CD4-positive, alpha-beta T cell treated with Interleukin-21 for 1 hour (primary cell): Measurements from ENCODE around the gene PTPRA.
A peak's percentile ranks its signal among the peaks of the same experiment; 100 is the strongest.

Experiments used
- DNase-seq: peaks from one replicate; pipeline ENCODE4 v3.0.0-alpha.2; 2020

The PTPRA gene

GRCh38 chr20:2859330-2860121 is 13.8 kb upstream of the PTPRA start:
- no peak for DNase-seq

DNA sequence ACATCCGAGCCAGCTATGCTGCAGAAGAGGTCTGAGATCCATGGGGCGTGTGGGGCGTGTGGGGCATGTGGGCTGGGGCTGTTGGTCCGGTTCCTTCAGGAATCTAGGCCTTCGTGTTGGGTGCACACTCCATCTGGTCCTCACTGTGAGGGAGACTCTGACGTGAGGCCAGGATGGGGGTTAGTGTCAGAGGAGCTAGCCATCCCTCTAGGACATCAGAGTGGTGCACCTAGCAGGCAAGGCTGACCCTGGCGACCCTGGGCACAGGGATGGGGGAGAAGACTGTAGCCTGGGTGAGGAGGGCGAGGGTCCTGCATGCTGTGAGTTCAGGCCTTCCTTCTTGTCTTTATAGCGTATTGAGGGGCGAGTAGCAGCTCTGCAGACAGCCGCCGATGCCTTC is 8.7 kb upstream of the PTPRA start:
- DNase-seq: no peak

DNA sequence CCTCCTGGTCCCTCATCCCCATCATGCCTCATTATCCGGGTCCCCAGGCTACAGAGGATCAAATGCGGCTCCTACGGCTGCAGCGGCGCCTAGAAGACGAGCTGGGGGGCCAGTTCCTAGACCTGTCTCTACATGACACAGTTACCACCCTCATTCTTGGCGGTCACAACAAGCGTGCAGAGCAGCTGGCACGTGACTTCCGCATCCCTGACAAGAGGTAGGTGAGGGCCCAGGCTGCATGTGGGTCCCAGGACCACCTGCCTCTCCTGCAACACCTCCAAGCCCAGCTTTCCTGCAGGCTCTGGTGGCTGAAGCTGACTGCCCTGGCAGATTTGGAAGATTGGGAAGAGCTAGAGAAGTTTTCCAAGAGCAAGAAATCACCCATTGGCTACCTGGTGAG is 8.2 kb upstream of the PTPRA start:
- DNase-seq: no peak

GRCh38 chr20:2865630-2866029 is 7.7 kb upstream of the PTPRA start:
- peak; percentile 54 for DNase-seq

DNA sequence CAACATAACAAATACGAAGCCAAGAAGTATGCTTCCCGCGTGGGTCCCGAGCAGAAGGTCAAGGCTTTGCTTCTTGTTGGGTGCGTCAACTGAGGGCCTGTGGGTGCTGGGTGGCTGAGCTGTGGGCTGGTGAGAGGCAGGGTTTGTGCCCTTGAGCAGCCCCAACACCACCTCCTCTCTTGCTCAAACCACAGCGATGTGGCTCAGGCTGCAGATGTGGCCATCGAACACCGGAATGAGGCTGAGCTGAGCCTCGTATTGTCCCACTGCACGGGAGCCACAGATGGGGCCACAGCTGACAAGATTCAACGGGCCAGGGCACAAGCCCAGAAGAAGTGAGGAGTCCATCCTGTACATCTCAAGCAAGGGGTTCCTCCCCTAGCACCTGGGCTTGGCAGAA is 7.0 kb upstream of the PTPRA start:
- DNase-seq: peak; percentile 10

- DNase-seq: no peak
Measured at GRCh38 chr20:2867081-2867864, 6.0 kb upstream of the PTPRA start.

- no peak for DNase-seq
Measured at GRCh38 chr20:2869381-2869780, 3.9 kb upstream of the PTPRA start.

GRCh38 chr20:2871111-2871465 is 2.2 kb upstream of the PTPRA start:
- no peak for DNase-seq

DNA sequence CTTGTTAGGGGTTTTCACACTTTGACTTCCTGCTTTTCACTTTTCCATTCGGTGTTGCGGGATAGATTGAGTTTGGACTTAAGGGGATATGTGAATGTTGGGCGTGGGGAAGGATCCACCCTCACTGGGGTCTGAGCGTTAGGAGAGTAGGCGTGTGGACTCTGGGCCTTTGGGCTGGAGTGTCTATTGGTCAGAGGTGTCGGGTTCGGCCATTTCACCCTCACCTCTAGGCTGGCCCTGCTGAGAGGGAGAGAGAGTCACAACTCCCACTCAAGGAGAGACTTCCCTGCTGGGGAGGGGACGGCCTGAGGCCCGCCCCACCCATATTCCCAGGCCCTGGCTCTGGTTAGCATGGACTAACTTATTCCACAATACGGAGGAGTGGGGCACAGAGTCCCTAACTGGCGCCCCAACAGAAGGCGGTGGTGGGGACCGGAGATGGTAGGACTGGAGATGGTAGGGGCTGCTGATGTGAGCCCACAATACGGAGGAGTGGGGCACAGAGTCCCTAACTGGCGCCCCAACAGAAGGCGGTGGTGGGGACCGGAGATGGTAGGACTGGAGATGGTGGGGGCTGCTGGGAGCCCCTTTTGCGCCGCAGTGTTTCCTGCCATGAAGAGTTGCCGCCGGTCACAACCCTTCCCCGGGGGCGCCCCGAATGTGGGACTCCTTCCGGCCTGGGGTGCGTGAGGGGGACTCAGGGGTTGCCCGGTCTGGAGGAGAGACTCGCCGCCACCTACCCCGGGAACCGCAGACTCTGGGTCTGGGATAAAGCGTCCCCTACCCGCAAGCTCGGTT is 1.4 kb upstream of the PTPRA start:
- DNase-seq: peak; percentile 25

DNA sequence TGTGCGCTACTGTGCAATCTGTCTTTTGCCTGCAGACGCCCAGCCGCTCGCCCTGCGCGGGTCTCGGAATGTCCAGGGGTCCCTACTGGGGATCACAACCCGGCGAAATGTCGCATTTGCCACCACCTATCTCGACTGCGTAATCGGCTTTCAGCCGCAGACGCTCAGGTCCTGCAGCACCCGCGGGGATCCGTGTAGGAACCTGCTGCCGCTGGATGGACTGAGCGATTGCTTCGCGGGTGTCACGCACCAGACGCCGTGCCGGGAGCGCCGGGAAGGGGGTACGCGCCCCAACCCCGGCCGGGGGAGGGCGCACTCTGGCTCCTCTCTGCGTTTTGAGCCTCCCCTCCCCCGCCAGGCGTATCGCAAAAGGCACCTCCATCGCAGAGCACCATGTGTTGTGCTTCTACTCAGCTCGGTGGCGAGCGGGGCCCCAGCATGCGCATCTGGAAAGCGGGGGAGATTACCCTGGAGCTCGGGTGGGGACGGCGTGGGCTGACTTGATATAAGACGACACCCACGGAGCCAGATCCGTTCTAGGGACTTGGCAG is 747 bp upstream of the PTPRA start:
- DNase-seq: peak; percentile 74

DNA sequence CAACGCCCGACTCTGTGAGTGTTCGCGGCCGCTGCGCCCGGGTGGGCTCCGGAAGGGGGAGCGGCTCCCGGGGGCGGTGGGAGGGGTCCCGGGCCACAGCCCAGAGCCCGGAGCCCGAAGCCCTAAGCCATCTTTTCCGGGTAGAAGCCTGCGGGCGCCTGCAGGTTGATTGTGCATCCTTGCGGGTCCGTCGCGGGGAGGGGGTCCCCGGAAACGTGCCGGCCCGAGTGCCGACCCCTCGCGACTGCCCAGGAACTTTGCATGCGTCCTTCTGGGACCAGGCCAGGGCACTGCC is 413 bp downstream of the PTPRA start:
- DNase-seq: peak; percentile 69

DNA sequence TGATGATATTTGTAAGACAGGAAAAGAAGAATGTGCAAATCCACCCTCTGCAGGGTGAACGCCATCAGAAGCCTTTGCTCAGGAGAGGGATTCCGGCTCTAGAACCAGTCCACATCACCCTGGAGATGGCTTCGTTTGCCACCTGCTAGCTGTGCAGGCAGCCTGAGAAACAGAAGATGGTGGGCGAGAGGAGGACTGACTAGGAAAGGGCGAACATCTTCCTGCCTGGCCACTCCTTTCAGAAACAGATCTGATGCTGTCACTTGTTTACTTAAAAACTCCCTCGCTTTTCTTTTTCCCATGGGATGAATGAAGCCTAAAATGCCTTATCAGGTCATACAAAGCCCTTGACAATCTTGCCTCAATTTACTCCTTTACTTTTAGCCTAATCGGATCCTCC is 1.2 kb downstream of the PTPRA start:
- DNase-seq: peak; percentile 6

- DNase-seq: no peak
Measured at GRCh38 chr20:2875690-2876203, 2.5 kb downstream of the PTPRA start.

- no peak for DNase-seq
Measured at GRCh38 chr20:2878515-2878914, 5.2 kb downstream of the PTPRA start.

- no peak for DNase-seq
Measured at GRCh38 chr20:2879146-2879545, 5.9 kb downstream of the PTPRA start.

- DNase-seq: no peak
Measured at GRCh38 chr20:2880650-2881049, 7.4 kb downstream of the PTPRA start.

DNA sequence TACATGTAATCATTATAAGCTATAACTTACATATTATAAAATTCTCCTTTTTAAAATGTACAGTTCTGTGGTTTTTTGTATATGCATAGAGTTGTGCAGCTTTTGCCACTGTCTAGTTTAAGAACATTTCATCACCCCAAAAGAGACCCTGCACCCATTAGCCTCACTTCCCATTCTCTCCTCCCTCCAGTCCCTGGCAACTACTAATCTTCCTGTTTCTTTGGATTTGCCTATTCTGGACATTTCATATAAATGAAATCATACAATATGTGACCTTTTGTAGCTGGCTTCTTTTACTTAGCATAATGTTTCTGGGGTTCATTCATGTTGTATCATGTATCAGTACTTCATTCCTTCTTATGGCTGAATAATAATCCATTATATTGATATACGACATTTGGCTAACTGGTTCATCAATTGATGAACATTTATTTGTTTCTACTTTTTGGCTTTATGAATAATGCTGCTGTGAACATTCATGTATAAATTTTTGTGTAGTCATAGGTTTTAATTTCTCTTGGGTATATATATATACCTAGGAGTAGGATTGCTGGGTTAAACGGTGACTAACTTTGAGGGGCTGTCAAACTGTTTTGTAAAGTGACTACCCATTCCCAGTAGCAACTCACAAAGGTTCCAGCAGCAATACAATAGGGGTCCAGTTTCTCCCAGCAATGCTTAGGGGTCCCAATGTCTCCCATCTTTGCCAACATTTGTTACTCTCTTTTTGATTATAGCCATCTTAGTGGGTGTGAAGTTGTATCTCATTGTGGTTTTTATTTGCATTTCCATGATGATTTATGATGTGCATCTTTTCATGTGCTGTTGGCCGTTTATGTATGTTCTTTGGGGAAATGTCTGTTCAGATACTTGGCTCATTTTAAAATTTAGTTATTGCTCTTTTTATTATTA is 10.7 kb downstream of the PTPRA start:
- DNase-seq: no peak

- DNase-seq: no peak
Measured at GRCh38 chr20:2887715-2888114, 14.4 kb downstream of the PTPRA start.

DNA sequence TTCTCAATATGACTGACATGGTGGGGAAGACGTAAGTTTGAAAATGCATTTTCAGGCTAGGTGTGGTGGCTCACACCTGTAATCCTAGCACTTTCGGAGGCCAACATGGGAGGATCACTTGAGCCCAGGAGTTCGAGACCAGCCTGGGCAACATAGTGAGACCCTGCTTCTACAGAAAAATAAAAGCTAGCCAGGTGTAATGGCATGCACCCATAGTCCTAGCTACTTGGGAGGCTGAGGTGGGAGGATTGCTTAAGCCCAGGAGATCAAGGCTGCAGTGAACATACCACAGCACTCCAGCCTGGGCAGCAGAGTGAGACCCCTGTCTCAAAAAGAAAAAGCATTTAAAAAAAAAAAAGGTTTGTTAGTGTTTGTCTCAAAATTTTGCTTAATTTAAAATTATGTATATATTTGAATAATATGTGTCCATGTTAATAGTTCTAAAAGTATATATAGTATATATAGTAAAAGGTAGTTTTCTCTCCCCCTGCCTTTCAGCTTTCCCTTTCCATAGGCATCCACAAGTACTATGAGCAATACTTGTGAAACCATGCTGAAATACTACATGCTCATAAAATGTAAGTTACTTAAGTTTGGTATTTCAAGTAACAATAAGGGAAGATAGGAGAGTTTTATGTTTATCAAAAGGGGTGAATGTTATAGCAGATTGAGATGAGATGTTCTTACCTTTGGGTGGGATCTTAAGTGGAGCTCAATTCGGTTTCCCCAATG is 15.1 kb downstream of the PTPRA start:
- no peak for DNase-seq

GRCh38 chr20:2889209-2889608 is 15.9 kb downstream of the PTPRA start:
- DNase-seq: no peak

GRCh38 chr20:2889797-2890196 is 16.5 kb downstream of the PTPRA start:
- no peak for DNase-seq

GRCh38 chr20:2890742-2891141 is 17.5 kb downstream of the PTPRA start:
- DNase-seq: no peak
